GM10248 (cell line): ENCODE results near the gene OR56A3.

Source experiments
- CTCF ChIA-PET: fragments of 300-600 bp; sonication (Branson Sonifier 250); formaldehyde crosslinking; extraction: SDS; loops from one replicate; lab custom pipeline; 2021; ENCODE audit warnings: antibody characterized with exemption; lab: Yijun Ruan, JAX
- POLR2A ChIA-PET: fragments of 350-650 bp; sonication (Branson Sonifier 250); formaldehyde crosslinking; extraction: SDS; loops from one replicate; lab custom pipeline; 2020; ENCODE audit warnings: antibody characterized with exemption; lab: Yijun Ruan, JAX
- DNase-seq: peaks from one replicate; pipeline ENCODE4 v3.0.0; 2012; ENCODE audit errors: extremely low spot score
- TF ChIP-seq, protein P1 (sequence below): IDR thresholded peaks from 2 replicates; pipeline ENCODE4 v1.5.1; 2012; ENCODE audit warnings: mild to moderate bottlenecking, low read depth; ENCODE audit errors: extremely low read depth, missing control alignments, control extremely low read depth

Gene OR56A3

DNA sequence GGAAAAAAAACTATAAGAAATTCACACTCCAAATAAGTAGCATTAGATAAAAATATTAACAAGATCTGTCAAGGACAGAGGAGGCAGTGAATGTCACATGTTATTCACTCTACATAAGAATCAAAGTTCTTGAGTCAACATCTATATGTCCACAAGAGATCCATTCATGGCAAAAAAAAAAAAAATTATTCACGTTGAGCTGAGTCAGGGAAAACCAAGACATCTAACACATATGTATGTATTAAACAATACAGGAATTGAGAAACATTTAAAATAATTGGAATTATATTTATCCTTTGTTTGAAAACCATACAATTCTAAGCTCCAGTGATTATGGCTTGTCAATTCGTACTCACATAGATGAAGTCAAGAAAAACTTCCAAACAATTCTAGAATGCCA lies 24.9 kb downstream of the OR56A3 start:
- TF ChIP-seq, protein P1, sequence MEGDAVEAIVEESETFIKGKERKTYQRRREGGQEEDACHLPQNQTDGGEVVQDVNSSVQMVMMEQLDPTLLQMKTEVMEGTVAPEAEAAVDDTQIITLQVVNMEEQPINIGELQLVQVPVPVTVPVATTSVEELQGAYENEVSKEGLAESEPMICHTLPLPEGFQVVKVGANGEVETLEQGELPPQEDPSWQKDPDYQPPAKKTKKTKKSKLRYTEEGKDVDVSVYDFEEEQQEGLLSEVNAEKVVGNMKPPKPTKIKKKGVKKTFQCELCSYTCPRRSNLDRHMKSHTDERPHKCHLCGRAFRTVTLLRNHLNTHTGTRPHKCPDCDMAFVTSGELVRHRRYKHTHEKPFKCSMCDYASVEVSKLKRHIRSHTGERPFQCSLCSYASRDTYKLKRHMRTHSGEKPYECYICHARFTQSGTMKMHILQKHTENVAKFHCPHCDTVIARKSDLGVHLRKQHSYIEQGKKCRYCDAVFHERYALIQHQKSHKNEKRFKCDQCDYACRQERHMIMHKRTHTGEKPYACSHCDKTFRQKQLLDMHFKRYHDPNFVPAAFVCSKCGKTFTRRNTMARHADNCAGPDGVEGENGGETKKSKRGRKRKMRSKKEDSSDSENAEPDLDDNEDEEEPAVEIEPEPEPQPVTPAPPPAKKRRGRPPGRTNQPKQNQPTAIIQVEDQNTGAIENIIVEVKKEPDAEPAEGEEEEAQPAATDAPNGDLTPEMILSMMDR: no peak
- CTCF ChIA-PET: no interaction called here
- POLR2A ChIA-PET: no interaction called here

DNA sequence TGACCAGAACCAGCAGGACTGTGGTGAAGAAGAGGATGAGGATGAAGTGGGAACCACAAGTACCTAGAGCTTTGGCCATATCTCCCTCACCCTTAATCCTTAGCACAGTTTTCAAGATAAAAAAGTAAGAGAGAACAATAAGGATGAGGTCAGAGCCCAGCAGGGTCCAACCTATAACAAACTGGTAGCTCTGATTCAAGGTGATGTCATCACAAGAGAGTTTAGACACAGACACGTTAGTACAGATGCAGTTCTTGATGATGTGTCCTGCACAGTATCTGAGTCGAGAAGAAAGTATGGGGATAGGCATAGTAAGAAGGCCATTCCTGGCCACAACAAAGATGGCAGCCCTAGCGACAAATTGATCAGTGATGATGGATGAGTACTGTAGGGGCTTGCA lies 25.7 kb downstream of the OR56A3 start:
- TF ChIP-seq, protein P1: no peak
- no peak for DNase-seq
- ChIA-PET POLR2A (no interaction called here), CTCF (no interaction called here)

More for the DNA sequence above, 24.9 kb downstream of the OR56A3 start:
- no peak for DNase-seq

DNA sequence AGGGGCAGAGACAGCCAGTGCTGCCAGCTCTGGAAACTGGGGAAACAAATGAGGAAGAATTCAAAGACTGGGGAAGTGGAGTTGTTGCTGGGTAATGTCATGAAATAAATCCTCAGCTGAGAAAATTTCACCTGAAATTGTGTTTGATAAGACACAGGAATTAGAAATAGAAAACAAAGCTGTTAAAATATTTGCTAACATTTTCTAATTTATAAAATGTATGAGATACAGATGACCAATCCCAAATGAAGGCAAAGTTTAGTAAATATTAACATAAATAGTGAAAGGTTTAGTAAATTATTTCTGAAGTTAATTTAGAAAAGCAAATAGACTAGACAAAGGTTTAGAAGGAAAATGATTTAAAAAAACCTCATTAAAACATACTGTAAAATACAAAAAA lies 26.3 kb downstream of the OR56A3 start, which contains the start of gene OR56A5:
Gene OR56A5 (minus strand): TSS at position 101 of the 400 bp plus-strand sequence. CDS start 0 bp downstream, at position 101.
- no peak for DNase-seq
- POLR2A ChIA-PET: no interaction called here
- CTCF ChIA-PET: no interaction called here
- TF ChIP-seq, protein P1: no peak

DNA sequence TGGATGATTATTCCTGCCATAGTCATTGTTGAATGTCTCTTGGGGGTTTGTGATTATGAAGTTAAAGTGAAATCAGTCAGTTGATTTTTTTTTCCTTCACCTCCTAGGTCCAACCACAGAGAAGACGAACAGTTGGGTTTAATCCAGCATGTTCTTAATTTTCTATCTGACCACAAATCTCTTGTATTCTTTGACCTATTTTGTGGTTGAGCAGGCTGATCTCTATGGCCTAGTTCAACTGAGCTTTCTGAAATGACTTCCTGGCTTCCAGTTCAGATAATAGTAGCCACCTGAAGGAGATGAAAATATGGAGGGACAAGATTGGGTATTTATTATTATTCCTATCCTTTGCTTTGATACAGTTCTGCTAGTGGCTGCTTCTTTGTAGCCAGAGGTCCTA lies 31.5 kb downstream of the OR56A3 start:
- POLR2A ChIA-PET: no interaction called here
- CTCF ChIA-PET: interaction anchor here (1.2 kb wide), 1 partner anchor 10 kb away, joined by 3 read pairs; no protein-coding TSS in a partner anchor
- DNase-seq: no peak
- TF ChIP-seq, protein P1: no peak

DNA sequence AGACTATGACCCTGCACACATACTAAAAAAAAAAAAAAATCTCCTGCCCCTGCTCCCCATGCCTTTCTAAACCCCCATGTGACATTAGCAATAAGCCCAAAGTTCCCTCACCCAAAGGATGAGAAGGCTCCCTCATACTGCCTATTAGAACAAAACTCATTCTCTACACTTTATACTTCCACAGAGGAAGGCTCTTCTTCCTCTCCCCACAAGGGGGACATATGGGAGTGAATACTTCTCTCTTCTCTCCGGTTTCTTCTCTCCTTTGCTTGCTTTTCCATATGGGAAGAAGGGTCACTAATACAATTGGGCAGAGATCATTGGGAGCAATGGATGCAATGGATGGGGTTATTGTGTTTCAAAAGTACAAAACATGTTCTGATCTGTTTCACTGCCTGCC lies 41.4 kb downstream of the OR56A3 start:
- ChIA-PET POLR2A (no interaction called here), CTCF (no interaction called here)
- DNase-seq: no peak
- TF ChIP-seq, protein P1: no peak

DNA sequence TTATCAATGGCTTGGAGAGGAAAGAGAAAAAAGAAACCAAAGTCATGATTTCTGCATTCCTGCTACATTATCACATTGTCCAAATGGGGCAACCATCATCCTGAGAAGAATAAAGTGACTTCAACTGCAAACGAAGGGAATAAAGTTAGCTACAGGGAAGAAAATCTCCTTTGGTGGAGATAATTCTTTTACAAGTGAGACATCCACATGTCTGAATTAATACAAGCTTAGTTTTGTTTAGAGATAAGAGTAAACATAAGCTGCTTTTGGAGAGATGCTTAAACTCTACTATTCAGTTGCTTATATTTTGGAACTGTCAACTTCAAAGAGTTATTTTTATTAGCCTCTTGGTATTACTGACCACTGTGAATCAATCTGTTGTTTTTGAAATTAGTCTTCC lies 44.8 kb downstream of the OR56A3 start, which contains the start of gene OR52L1:
Gene OR52L1 (minus strand): TSS at position 101 of the 400 bp plus-strand sequence. CDS start 55 bp downstream, at position 46.
- DNase-seq: no peak
- TF ChIP-seq, protein P1: no peak
- POLR2A ChIA-PET: no interaction called here
- CTCF ChIA-PET: no interaction called here

DNA sequence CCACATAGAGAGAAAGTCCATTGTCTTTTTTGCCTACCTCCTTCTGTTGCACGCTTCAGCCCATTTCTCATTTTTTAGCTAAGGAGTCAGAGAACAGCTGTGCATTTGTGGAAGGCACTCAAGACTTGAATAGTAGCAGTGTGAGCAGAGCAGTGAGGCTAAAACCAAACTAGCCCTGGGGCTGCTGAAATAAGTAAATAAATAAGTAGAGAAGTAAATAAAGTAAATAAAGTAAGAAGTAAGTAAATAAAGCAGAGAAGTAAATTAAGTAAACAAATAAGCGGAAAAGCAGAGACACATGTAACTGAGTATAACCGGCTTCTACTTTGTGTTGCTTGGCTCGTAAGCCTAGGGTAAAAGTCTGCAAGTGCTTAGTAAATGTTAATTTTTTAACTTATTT lies 47.2 kb downstream of the OR56A3 start:
- POLR2A ChIA-PET: no interaction called here
- no peak for DNase-seq
- CTCF ChIA-PET: no interaction called here
- TF ChIP-seq, protein P1: no peak
